IMR-90 (cell line): ENCODE measurements around the gene HOXC13. TPM values are rescaled to one million over a fixed set of nuclear protein-coding genes. Genes with fewer than 3 reads are reported as not detected.

ENCODE experiments used
- ATAC-seq: fragments of 200-7000 bp; cut with Tn5 transposase; 2 replicates; pipeline ENCODE4 v1.9.1; 2020; ENCODE audit warnings: low read depth, mild to moderate bottlenecking, moderate library complexity
- BruUV-seq: library from RNA; stranded (reverse); fragments of 400-500 nt; replicated peaks from 2 replicates; lab custom pipeline; 2021; lab: Mats Ljungman, UMichigan
- CTCF ChIA-PET: fragments of 300-600 bp; formaldehyde crosslinking; extraction: SDS; loops from one replicate; lab custom pipeline; 2021; ENCODE audit warnings: antibody characterized with exemption; lab: Yijun Ruan, JAX
- POLR2A ChIA-PET: fragments of 300-600 bp; sonication (Branson Sonifier 250); formaldehyde crosslinking; loops from one replicate; lab custom pipeline; 2022; ENCODE audit warnings: antibody characterized with exemption; ENCODE audit not compliant: unreplicated experiment; lab: Charles Lee
- DNase-seq: peaks from one replicate; pipeline ENCODE4 v3.0.0; 2013
- H2AFZ ChIP-seq: replicated peaks from 2 replicates; pipeline ENCODE3; 2013; ENCODE audit warnings: low read length, mild to moderate bottlenecking; ENCODE audit not compliant: poor library complexity
- H2AK5ac ChIP-seq: 2 replicates; pipeline ENCODE4 v1.6.1; 2013; ENCODE audit warnings: low read depth, low read length, inconsistent platforms
- H2AK9ac ChIP-seq: replicated peaks from 2 replicates; pipeline ENCODE3; 2013; ENCODE audit warnings: mild to moderate bottlenecking, low read depth, low read length, moderate library complexity; ENCODE audit not compliant: poor library complexity
- H2BK120ac ChIP-seq: 2 replicates; pipeline ENCODE4 v1.6.1; 2013; ENCODE audit warnings: low read depth, low read length, inconsistent platforms
- H2BK15ac ChIP-seq: 3 replicates; pipeline ENCODE4 v1.6.1; 2013; ENCODE audit warnings: low read depth, low read length, inconsistent platforms
- H2BK20ac ChIP-seq: 2 replicates; pipeline ENCODE4 v1.6.1; 2013; ENCODE audit warnings: low read depth, mild to moderate bottlenecking, inconsistent platforms, low read length, moderate library complexity
- H2BK5ac ChIP-seq: 2 replicates; pipeline ENCODE4 v1.6.1; 2013; ENCODE audit warnings: mild to moderate bottlenecking, low read depth, low read length, inconsistent platforms; ENCODE audit not compliant: poor library complexity, severe bottlenecking
- H3K14ac ChIP-seq: replicated peaks from 2 replicates; pipeline ENCODE4 v1.6.1; 2013; ENCODE audit warnings: low read depth, low read length, inconsistent platforms
- H3K18ac ChIP-seq: 2 replicates; pipeline ENCODE4 v1.6.1; 2013; ENCODE audit warnings: low read depth, low read length, control low read depth
- H3K23ac ChIP-seq: 2 replicates; pipeline ENCODE4 v1.6.1; 2013; ENCODE audit warnings: low read depth, low read length, inconsistent platforms
- H3K27ac ChIP-seq: 2 replicates; pipeline ENCODE4 v1.5.1; 2013; ENCODE audit warnings: mild to moderate bottlenecking, control low read depth, low read length; ENCODE audit not compliant: insufficient read depth
- H3K27me3 ChIP-seq: 2 replicates; pipeline ENCODE4 v1.6.1; 2013; ENCODE audit warnings: low read length; ENCODE audit not compliant: control insufficient read depth, insufficient read depth
- H3K36me3 ChIP-seq: 2 replicates; pipeline ENCODE4 v1.6.1; 2013; ENCODE audit warnings: low read length, mixed read lengths; ENCODE audit not compliant: control insufficient read depth, insufficient read depth
- H3K4ac ChIP-seq: 2 replicates; pipeline ENCODE4 v1.6.1; 2013; ENCODE audit warnings: low read depth, low read length, inconsistent platforms
- H3K4me1 ChIP-seq: 2 replicates; pipeline ENCODE4 v1.6.1; 2013; ENCODE audit warnings: low read length, mixed read lengths; ENCODE audit not compliant: control insufficient read depth, insufficient read depth
- H3K4me2 ChIP-seq: 2 replicates; pipeline ENCODE4 v1.6.1; 2013; ENCODE audit warnings: low read depth, mild to moderate bottlenecking, control low read depth, low read length, moderate library complexity
- H3K4me3 ChIP-seq: 2 replicates; pipeline ENCODE4 v1.5.1; 2013; ENCODE audit warnings: low read depth, mild to moderate bottlenecking, control low read depth, low read length, moderate library complexity; ENCODE audit not compliant: insufficient read depth
- H3K56ac ChIP-seq: 2 replicates; pipeline ENCODE4 v1.6.1; 2013; ENCODE audit warnings: low read length, inconsistent platforms; ENCODE audit not compliant: insufficient read depth; ENCODE audit errors: extremely low read depth
- H3K79me1 ChIP-seq, 2 experiments: 2 replicates each; pipeline ENCODE4 v1.6.1; 2013; ENCODE audit warnings: low read length in 2 of 2, inconsistent platforms in 1 of 2, low read depth in 1 of 2
- H3K9ac ChIP-seq: 2 replicates; pipeline ENCODE4 v1.6.1; 2013; ENCODE audit warnings: low read depth, low read length, control low read depth
- H3K9me1 ChIP-seq: 2 replicates; pipeline ENCODE4 v1.6.1; 2013; ENCODE audit warnings: low read length, inconsistent platforms; ENCODE audit not compliant: insufficient read depth
- H3K9me3 ChIP-seq: 2 replicates; pipeline ENCODE4 v1.6.1; 2013; ENCODE audit warnings: low read length; ENCODE audit not compliant: control insufficient read depth, insufficient read depth
- H4K20me1 ChIP-seq: 2 replicates; pipeline ENCODE4 v1.6.1; 2013; ENCODE audit warnings: low read length, inconsistent platforms; ENCODE audit not compliant: insufficient read depth
- H4K5ac ChIP-seq: 2 replicates; pipeline ENCODE4 v1.6.1; 2013; ENCODE audit warnings: mild to moderate bottlenecking, low read depth, low read length, control low read depth
- H4K8ac ChIP-seq, 2 experiments: 2 replicates each; pipeline ENCODE4 v1.6.1; 2013; ENCODE audit warnings: low read depth in 2 of 2, low read length in 2 of 2, control low read depth in 1 of 2, inconsistent platforms in 1 of 2
- H4K91ac ChIP-seq: 2 replicates; pipeline ENCODE4 v1.6.1; 2013; ENCODE audit warnings: low read depth, low read length, inconsistent platforms; ENCODE audit not compliant: insufficient read depth
- BHLHE40 ChIP-seq: fragments of 150-350 bp; IDR thresholded peaks from 2 replicates; pipeline ENCODE4 v1.6.1; 2016; ENCODE audit warnings: mild to moderate bottlenecking, low read depth, low read length
- CHD1 ChIP-seq: IDR thresholded peaks from 2 replicates; pipeline ENCODE4 v1.6.1; 2012; ENCODE audit warnings: low read depth, low read length, improper control_type of control experiment
- ELK1 ChIP-seq: fragments of 150-350 bp; IDR thresholded peaks from 2 replicates; pipeline ENCODE4 v1.6.1; 2016; ENCODE audit warnings: low read depth, mild to moderate bottlenecking, low read length, moderate library complexity, borderline replicate concordance
- NFE2L2 ChIP-seq: fragments of 150-350 bp; IDR thresholded peaks from 2 replicates; pipeline ENCODE4 v1.6.1; 2016; ENCODE audit warnings: low read depth, mild to moderate bottlenecking, low read length
- RCOR1 ChIP-seq: IDR thresholded peaks from 2 replicates; pipeline ENCODE4 v1.6.1; 2012; ENCODE audit warnings: mild to moderate bottlenecking, low read length, improper control_type of control experiment; ENCODE audit not compliant: insufficient replicate concordance
- USF2 ChIP-seq: fragments of 150-350 bp; IDR thresholded peaks from 2 replicates; pipeline ENCODE4 v1.6.1; 2017; ENCODE audit warnings: mild to moderate bottlenecking, antibody characterized with exemption, low read length, low read depth
- WGBS, 2 experiments: methylation state at CpG; one replicate each; pipeline versions ENCODE4 v1.1.5 to v1.1.7; 2013; ENCODE audit warnings: missing lambda C conversion rate in 2 of 2; ENCODE audit not compliant: insufficient read length in 1 of 2; ENCODE audit errors: extremely low coverage in 2 of 2; 5-methylcytosine and 5-hydroxymethylcytosine counted together
- dilution Hi-C: fragments of 300-500 bp; cut with HindIII; formaldehyde crosslinking; loops from one replicate; pipeline ENCODE4 v1.14.3; 2018; ENCODE audit warnings: low sequenced_read_pairs; ENCODE audit not compliant: unreplicated experiment
- in situ Hi-C: fragments of 300-500 bp; cut with MboI; formaldehyde crosslinking; loops from 3 replicates; pipeline ENCODE4 v1.14.3; 2019; ENCODE audit warnings: low sequenced_read_pairs, inconsistent platforms, mixed read lengths
- intact Hi-C: fragments of 100-400 bp; cut with micrococcal nuclease; formaldehyde crosslinking; loops from 2 replicates; pipeline ENCODE4 v1.10.0; 2022
- polyA plus RNA-seq, 3 experiments: library from polyadenylated mRNA; depleted of rRNA; stranded (reverse); fragments of >200 nt; gene quantifications; 2 replicates each; pipeline ENCODE4 v1.2.3, GENCODE V29; 2012; ENCODE audit warnings: low replicate concordance in 1 of 3
- total RNA-seq: library from RNA; depleted of rRNA; stranded (reverse); fragments of >200 nt; gene quantifications from 2 replicates; pipeline ENCODE4 v1.2.3, GENCODE V29; 2012
- TF ChIP-seq, protein P1 (sequence below): conservative IDR thresholded peaks from 2 replicates; pipeline ENCODE4 v1.5.1; 2012; ENCODE audit warnings: mild to moderate bottlenecking, low read depth, low read length, improper control_type of control experiment

Gene HOXC13
- total and polyA plus RNA-seq, 2 of the 4 experiments (the other 2 are of a cell fraction), result not detected

DNA sequence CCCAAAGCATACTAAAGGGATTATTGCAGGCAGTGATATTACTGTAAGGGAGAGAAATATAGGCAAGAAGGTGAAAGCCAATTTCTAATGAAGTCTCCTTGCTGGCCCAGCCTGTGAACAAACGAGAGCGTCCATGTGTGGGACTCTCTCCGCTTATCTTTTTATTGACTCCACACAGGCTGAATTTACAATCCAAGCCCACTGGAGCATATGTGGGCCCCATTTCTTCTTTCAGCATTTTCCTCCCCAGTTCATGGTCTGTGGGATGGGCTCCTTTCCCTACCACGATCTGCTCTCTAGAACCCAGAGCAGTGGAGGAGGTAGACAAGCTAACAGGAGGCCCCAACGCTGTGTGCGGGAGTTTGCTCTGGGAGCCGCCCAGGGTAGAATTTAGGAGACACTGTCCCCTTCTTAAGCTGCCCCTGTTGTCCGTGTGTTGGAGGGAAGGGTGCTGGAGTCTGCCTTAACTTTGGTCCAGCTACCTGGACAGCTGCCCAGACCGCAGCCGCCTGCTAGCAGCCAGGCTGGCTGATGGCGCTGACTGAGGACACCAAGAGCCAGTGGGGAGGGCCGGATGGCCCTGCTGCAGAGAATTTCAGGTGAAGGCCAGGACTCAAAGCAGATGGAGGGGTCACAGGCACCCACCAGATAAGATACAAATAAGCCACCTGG, 31.1 kb downstream of the HOXC13 start:
- Histone ChIP-seq H3K9ac (no peak overlapping the region), H3K14ac (no peak overlapping the region), H3K4me2 (no peak overlapping the region), H3K36me3 (no peaks in the 10 kb centered on the region), H2AFZ (no peak overlapping the region), H2AK9ac (no peak overlapping the region), H4K8ac (no peak overlapping the region), H2AK5ac (no peak overlapping the region), H2BK5ac (no peak overlapping the region), H3K79me1 (no peaks in the 10 kb centered on the region), H3K27me3 (peaks cover 99% of the 10 kb centered on the region), H4K20me1 (no peaks in the 10 kb centered on the region), H3K4ac (no peak overlapping the region), H3K4me1 (no peaks in the 10 kb centered on the region), H3K27ac (no peak overlapping the region), H3K18ac (no peak overlapping the region), H2BK120ac (no peak overlapping the region), H3K4me3 (no peak overlapping the region), H3K9me1 (no peaks in the 10 kb centered on the region), H4K5ac (no peak overlapping the region), H4K91ac (no peak overlapping the region), H3K9me3 (peaks cover 12% of the 10 kb centered on the region), H3K23ac (no peak overlapping the region), H2BK15ac (no peak overlapping the region), H3K56ac (no peak overlapping the region), H2BK20ac (no peak overlapping the region)
- intact Hi-C loops, result no loop called here
- ChIA-PET POLR2A (no interaction called here), CTCF (no interaction called here)
- TF ChIP-seq BHLHE40, result no peak
- TF ChIP-seq USF2, result no peak
- TF ChIP-seq, protein P1, sequence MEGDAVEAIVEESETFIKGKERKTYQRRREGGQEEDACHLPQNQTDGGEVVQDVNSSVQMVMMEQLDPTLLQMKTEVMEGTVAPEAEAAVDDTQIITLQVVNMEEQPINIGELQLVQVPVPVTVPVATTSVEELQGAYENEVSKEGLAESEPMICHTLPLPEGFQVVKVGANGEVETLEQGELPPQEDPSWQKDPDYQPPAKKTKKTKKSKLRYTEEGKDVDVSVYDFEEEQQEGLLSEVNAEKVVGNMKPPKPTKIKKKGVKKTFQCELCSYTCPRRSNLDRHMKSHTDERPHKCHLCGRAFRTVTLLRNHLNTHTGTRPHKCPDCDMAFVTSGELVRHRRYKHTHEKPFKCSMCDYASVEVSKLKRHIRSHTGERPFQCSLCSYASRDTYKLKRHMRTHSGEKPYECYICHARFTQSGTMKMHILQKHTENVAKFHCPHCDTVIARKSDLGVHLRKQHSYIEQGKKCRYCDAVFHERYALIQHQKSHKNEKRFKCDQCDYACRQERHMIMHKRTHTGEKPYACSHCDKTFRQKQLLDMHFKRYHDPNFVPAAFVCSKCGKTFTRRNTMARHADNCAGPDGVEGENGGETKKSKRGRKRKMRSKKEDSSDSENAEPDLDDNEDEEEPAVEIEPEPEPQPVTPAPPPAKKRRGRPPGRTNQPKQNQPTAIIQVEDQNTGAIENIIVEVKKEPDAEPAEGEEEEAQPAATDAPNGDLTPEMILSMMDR, result no peak
- no peak for TF ChIP-seq ELK1
- TF ChIP-seq NFE2L2, result no peak
- TF ChIP-seq RCOR1, result no peak
- no peak for TF ChIP-seq CHD1
- no peak for DNase-seq
- ATAC-seq, result no peak
- in situ Hi-C loops, result no loop called here
- no TSS peak for BruUV-seq
- dilution Hi-C loops, result no loop called here
- WGBS, 2 experiments, result 20% methylated on average over 7 of the region's 12 CpGs; no CpG with 5 or more reads in 1 of the 2 experiments
